ENCODE data around the gene SSH2.
A peak's percentile ranks its signal among the peaks of the same experiment; 100 is the strongest.

Gene SSH2

GRCh38 chr17:29595943-29596774 lies 333.9 kb downstream of the SSH2 start:
- DNase-seq, result no peak

DNA sequence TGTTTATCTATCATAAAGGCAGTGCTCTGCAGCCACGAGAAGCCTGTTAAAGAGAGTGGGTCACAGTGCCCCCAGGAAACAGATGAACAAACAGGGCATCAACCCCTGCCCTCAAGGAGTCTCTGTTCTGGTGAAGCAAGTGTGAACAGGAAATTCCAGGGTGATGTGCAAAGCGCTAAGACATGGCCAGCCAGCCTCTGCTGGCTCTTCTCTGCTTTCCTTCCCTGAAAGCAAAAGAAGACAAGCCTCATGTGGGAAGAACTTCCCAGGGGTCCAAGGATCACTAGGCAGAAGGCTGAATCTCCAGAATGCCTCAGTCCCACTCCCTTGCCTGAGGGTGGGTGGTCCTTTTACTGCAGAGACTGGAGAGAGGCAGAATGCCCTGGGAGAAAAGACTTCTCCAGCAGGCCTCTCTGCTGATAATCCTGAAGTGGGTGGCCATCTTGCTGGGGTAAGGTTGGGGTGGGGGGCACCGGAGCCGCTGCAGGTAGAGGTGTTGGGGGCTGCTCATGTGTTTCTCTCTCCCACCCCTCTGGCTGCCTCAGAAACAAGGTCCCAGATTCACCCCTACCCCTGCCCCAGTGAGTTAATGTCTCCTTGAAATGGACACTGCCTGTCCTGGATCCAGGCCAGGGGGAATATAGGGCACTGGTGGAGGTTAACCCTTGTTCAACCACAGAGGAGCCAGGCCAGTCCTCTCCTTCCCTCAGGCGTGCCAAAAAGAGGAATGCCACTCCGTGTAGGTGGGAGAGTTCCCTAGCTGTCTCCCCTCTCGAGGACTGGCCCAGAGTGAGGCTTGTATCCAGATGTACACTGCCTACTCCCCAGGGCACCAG lies 334.7 kb downstream of the SSH2 start:
- DNase-seq, result no peak

- DNase-seq, result no peak
Observed at GRCh38 chr17:29594519-29595090, 335.4 kb downstream of the SSH2 start.

GRCh38 chr17:29593591-29594518 lies 336.2 kb downstream of the SSH2 start:
- no peak for DNase-seq

DNA sequence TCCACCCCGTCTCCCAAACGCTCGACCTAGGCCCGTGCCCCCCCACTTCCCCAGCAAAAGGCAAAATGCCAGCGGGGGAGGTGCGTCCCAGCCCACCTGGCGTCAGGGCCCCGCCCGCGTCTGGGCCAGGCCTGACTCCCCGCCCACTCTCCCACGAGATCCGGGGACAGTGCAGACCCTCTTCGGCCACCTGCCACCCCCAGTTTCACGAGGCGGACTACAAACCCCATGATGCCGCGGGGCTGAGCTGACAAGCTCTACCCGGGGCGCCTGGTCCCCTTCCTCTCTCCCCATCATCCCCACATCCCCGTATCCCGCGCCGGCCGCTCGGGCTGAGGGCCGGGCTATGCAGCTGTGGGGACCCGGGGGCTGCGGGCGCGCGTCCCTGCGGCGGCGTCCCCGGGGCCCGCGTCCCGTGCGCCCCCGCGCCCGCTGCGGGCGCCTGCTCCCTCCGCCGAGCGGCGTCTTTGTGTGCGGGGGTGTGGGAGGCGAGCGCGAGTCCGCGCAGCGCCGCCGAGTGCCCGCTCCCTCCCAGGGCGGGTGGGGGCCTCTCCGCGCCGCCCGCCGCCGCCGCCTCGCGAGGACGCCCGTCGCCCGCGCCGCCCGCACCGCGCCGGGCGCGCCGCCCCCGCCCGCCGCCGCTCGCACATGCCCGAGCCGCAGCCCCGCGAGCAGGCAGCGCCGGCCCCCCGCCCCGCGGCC lies 337.0 kb downstream of the SSH2 start, which contains the start of gene ANKRD13B:
Gene ANKRD13B, plus strand, starts transcription at position 283 of the 702 bp plus-strand sequence. CDS start 490 bp downstream, outside the sequence.
- DNase-seq, result peak; percentile 63

GRCh38 chr17:29591737-29592608 lies 338.1 kb downstream of the SSH2 start:
- DNase-seq, result peak; percentile 89

DNA sequence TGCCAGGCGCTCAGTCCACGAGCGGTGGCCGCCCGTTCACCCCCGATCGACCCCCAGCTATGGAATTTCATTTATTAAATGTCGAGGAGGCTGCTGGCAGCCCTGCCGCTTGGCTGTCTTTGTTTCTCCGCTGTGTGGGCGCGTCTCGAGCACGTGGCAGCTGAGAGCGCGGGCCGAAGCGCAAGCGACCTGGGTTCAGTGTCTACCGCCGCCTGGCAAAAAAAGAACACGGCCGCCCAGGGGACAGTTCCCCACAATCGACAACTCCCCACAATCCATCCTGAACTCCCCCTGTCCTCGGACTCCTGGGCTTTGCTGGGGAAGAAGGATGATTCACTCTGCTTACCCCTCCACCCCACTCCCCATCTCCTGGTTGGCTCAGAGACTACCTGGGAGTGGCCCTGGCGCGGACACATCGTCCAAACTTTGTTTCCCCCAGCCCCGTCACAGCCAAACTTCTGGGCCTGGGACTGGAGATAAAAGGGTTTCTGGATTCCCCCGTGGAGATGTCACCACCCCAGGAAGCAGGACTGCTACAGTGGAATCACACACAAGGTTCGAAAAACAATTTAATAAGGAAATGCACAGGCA lies 338.8 kb downstream of the SSH2 start:
- DNase-seq, result peak; percentile 35

DNA sequence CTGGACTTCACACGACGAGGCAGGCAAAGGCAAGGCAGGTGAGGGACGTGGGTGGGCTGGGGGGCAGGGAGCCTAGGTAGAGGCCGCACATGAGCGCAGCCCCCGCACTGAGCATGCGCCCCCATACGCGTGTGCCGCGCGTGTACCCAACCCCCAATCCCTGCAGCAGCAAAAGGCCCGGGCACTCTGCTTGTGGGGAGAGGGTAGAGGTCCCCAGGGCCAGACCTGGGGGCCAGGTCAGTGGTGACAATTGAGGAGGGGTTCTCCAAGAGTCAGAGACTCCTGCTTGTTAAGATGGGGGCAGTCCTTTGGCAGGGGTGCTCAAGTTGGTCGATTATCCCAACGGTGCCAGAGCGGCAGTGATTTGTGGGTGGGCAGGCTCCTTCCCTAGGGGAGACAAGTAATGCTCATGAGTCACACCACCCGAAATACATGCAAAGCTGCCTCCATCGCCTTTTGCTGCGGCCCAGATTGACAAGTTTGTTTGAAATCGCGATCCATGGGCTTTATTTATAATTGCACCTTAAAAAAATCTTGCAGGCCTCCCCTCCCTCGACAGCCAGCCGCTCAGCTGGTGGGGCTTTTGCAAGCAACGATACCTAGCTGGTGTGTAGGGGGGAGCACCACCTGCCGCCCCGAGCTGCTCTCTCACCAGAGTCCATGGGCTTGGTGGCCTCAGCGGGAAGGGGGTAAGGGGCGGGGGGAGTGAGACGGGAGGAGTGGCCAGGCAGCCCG lies 339.4 kb downstream of the SSH2 start:
- peak; percentile 21 for DNase-seq

- DNase-seq, result peak; percentile 85
Observed at GRCh38 chr17:29589524-29590410, 340.3 kb downstream of the SSH2 start, which contains the start of gene GIT1. TSS of gene GIT1 (minus strand) at chr17:29589648. CDS start at chr17:29589378, 270 bp downstream.

DNA sequence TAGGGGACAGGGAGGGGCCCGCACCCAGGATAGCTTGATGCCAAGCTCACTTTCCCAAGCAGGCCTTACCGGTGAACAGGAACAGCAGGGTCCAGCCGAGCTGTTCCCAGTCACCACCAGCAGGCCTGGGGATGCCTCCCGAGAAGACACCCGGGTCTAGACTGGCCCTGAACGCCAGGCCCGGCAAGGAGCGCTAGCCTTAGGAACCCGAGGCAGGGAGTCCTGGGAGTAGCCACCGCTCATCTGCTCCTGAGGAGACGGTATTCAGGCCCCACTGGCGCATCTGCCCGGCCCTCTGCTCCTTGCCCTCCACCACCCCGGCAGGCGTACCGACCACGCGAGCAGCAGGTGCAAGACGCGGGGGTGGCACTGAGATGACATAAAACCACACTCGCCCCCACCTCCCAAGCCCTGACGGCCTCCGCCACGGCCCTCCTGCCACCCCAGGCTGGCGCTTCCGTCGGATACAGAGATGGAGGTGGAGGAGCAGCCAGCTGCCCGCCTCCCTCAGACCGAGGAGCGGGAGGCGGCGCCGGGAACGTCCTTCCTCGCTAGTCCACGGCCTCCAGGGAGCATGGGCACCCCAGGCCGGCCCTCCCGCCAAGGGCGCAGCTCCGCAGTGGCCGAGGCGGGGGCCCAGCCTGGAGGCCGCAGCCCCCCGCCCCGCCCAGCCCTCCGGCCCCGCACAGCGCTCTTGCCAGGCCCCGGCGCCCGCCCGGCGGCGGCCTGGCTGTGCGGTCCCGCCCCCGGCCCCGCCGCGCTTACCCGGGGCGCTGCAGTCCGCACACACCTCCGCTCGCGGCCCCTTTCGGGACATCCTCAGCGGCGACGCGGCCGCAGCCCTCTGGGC lies 341.2 kb downstream of the SSH2 start:
- peak; percentile 51 for DNase-seq

GRCh38 chr17:29588017-29588561 lies 341.9 kb downstream of the SSH2 start:
- no peak for DNase-seq

DNA sequence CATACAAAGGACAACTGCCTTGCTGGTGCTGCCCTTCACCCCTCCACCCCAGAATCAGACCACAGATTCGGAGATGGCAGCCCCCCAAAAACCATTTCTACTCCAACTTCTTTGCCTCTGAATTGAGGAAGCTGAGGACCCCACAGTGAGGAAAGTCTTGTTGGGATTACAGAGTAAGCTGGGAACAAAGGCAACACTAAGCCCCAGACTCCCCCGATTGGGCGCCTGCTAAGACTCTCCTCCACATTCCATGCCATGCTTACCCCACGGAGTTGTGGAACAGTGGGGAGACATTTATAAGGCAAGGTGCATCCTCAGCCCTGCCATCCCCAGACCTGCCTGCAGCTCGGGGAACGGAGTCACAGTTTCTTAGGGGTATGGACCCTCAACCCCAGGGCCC lies 342.4 kb downstream of the SSH2 start:
- no peak for DNase-seq

DNA sequence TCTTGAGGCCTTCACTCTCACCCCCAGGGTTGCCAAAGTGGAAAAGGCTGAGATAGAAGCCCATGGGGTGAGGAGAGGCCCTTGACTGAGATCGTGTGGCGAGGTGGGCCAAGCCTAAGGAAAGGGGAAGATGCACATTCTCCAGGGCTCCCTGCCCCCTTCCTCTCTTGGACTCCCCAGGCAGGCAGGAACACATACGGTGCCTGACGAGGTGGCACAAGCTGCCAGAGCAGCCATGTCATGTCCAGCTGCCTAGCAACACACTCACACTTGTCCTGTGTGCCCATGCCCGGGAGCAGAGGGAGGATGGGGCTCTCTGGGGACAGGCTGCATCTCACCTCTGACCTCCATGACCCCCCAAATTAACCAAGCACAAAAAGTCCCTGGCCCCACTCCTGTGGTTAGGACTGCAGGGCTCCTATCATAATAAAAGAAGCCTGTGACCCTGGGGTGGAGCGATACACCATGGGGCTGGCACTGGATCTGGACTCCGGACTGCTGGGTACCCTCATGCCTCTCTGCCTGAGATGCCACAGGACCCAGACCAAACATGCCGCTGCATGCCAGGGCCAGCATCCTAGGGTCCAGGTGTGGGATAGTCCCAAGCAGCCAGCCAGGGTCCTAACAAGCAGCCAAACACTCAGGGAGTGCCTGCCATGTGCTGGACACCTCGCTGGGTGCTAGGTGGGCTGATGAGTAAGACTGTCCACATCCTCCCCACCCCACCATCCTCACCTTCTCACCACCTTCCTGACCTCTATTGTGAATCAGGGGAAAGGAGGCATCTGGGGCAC lies 343.2 kb downstream of the SSH2 start:
- DNase-seq, result no peak

GRCh38 chr17:29585080-29585751 lies 344.8 kb downstream of the SSH2 start:
- DNase-seq, result peak; percentile 34

DNA sequence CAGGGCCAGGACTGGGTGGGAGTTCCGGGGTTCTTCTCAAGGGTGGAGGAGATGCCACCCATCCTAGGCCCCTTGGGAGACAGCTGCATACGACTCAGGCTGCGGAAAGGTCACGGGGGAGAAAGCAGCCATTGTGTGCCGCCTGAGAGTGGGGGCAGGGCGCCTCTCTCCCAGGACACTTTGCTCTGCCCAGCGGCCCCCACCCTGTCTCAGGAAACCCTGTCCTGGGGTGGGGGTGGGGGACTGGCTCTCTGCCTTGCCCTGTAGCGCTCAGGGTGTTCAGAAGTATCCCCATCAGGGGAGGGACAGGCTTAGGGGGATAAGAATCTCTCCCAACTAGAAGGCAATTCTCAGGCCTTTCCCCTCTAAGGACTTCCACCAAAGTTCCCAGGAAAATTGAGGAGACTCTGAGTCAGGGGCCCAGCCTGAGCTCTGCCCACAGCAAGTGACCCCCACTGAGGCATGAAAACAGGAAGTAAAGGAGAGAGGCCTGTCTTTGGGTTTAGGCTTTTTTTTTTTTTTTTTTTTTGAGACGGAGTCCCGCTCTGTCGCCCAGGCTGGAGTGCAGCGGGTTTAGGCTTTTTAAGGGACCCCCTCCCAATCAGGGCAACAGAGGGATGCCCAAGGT lies 345.5 kb downstream of the SSH2 start:
- DNase-seq, result no peak
